ENCODE measurements around the gene WBP11. TPM values are rescaled to one million over a fixed set of nuclear protein-coding genes. Genes with fewer than 3 reads are reported as not detected.

The WBP11 gene
- total RNA-seq, 1 donor from 2014 or later = 117 TPM

DNA sequence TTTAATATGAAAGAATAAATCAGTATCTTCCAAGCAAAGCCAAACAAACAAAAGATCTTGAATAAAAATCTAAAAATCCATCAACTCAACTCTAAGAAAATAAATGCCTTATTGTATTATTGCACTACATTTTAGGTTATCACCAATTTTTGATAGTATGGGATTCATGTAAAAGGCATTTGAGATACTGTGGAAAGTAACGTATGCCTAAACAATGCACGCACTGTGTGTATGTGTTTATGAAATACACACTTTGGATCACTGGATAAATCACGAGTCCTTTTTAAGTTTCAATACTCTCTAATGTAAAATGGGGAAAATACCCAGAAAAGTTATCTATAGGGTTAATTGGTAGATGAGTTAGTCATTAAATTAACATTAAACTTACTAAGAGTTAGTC lies 17.7 kb downstream of the WBP11 start:
- Mint-ChIP-seq H3K4me1 (ENCODE audit: low read depth) (peaks cover under 1% of the 10 kb centered on the region), H3K27me3 (no peaks in the 10 kb centered on the region), H3K27ac (no peak overlapping the region), H3K4me3 (ENCODE audit: low read depth) (no peak overlapping the region), H3K36me3 (ENCODE audit: insufficient read depth) (peaks cover 35% of the 10 kb centered on the region), H3K9me3 (ENCODE audit: low read depth) (no peaks in the 10 kb centered on the region)
- TF ChIP-seq CTCF (IDR thresholded peaks at IDR 0.05; ENCODE audit: unreplicated experiment) = no peak
- DNase-seq (ENCODE audit: low spot score, unreplicated experiment) = no peak

DNA sequence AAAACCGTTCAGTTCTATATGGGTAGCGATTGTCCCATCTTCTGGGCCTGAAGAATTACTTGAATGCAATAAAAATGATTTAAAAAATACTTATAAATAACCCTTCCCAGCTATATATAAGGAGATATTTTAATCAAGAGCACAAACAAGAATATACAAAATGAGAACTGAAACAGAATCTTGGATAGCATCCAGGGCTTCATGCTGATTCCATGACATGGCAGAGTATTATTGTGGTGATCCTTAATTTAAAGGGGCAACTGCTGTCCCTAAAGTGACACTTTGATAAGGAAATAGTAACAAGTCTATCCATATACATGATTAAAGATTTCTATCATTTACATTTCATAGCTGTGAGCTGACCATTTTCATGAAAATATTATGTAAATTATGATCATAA lies 18.8 kb downstream of the WBP11 start:
- H3K4me3 Mint-ChIP-seq (ENCODE audit: low read depth) = no peak overlapping the region
- H3K9me3 Mint-ChIP-seq (ENCODE audit: low read depth) = no peaks in the 10 kb centered on the region
- no peak for DNase-seq (ENCODE audit: low spot score, unreplicated experiment)
- peaks cover 24% of the 10 kb centered on the region for H3K36me3 Mint-ChIP-seq (ENCODE audit: insufficient read depth)
- no peak for TF ChIP-seq CTCF (IDR thresholded peaks at IDR 0.05; ENCODE audit: unreplicated experiment)
- H3K27ac Mint-ChIP-seq = no peak overlapping the region
- H3K27me3 Mint-ChIP-seq = no peaks in the 10 kb centered on the region
- H3K4me1 Mint-ChIP-seq (ENCODE audit: low read depth) = peaks cover 10% of the 10 kb centered on the region

DNA sequence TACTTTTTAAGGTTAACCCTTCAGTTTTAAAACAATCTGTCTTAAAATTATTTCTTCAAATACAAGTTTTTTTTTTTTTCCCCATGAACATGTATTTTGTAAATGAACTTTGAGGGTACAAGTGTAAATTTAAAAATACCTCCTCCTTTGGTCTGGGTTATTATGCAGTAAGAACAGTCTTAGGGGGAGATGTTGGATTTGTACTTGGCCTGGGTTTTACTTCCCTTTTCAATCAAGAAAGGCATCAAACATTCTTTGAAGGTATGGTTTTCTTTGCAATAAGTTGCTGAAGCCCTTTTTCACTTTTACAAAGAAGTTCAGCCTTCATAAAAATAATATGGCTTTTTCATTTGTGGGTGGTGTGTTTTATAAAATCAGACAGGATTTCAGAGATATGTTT lies 20.5 kb downstream of the WBP11 start:
- Mint-ChIP-seq H3K27ac (no peak overlapping the region), H3K4me3 (ENCODE audit: low read depth) (no peak overlapping the region), H3K4me1 (ENCODE audit: low read depth) (peaks cover 15% of the 10 kb centered on the region), H3K27me3 (no peaks in the 10 kb centered on the region), H3K36me3 (ENCODE audit: insufficient read depth) (peaks cover 15% of the 10 kb centered on the region), H3K9me3 (ENCODE audit: low read depth) (no peaks in the 10 kb centered on the region)
- TF ChIP-seq CTCF (IDR thresholded peaks at IDR 0.05; ENCODE audit: unreplicated experiment) = no peak
- DNase-seq (ENCODE audit: low spot score, unreplicated experiment) = no peak

- no peak overlapping the region for H3K4me3 Mint-ChIP-seq (ENCODE audit: low read depth)
- H3K4me1 Mint-ChIP-seq (ENCODE audit: low read depth) = peaks cover 26% of the 10 kb centered on the region
- H3K27me3 Mint-ChIP-seq = no peaks in the 10 kb centered on the region
- peaks cover 6% of the 10 kb centered on the region for H3K36me3 Mint-ChIP-seq (ENCODE audit: insufficient read depth)
- TF ChIP-seq CTCF (IDR thresholded peaks at IDR 0.05; ENCODE audit: unreplicated experiment) = no peak
- H3K27ac Mint-ChIP-seq = no peak overlapping the region
- H3K9me3 Mint-ChIP-seq (ENCODE audit: low read depth) = no peaks in the 10 kb centered on the region
- no peak for DNase-seq (ENCODE audit: low spot score, unreplicated experiment)
Observed at GRCh38 chr12:14781563-14781962, 21.7 kb downstream of the WBP11 start.

DNA sequence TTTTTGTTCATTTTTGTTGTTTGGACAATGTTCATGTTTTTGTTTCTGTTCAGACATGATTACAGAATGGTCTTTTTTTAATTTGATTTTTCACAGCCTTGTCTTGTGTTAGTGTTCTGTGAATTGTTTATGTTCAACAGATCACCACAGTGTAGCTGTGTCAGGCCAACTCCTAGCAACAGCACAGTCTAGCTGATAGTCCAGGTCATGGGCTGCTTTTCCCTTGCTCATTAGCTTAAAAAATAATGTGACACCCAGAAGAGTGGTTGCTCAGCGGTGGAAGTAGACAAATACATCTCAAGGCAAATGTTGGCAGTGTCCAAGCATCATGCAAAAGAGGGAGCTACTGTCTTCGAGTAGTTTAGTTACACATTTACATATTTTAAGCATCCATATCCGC lies 22.4 kb downstream of the WBP11 start:
- TF ChIP-seq CTCF (IDR thresholded peaks at IDR 0.05; ENCODE audit: unreplicated experiment) = no peak
- H3K9me3 Mint-ChIP-seq (ENCODE audit: low read depth) = no peaks in the 10 kb centered on the region
- DNase-seq (ENCODE audit: low spot score, unreplicated experiment) = no peak
- peaks cover 33% of the 10 kb centered on the region for H3K4me1 Mint-ChIP-seq (ENCODE audit: low read depth)
- no peak overlapping the region for H3K27ac Mint-ChIP-seq
- no peaks in the 10 kb centered on the region for H3K27me3 Mint-ChIP-seq
- H3K36me3 Mint-ChIP-seq (ENCODE audit: insufficient read depth) = peaks cover 4% of the 10 kb centered on the region
- no peak overlapping the region for H3K4me3 Mint-ChIP-seq (ENCODE audit: low read depth)
